Panc1 (cell line): ENCODE results near the gene ADAM33. TPM values are rescaled to one million over a fixed set of nuclear protein-coding genes. Genes with fewer than 3 reads are reported as not detected.

Experiments used
- ATAC-seq: fragments of 200-7000 bp; cut with Tn5 transposase; 2 replicates; pipeline ENCODE4 v1.9.1; 2020; ENCODE audit warnings: mild to moderate bottlenecking, moderate library complexity
- BruUV-seq: library from RNA; stranded (reverse); fragments of 400-500 nt; replicated peaks from 2 replicates; lab custom pipeline; 2021; lab: Mats Ljungman, UMichigan
- CTCF ChIA-PET: fragments of 300-600 bp; sonication (Branson Sonifier 250); formaldehyde crosslinking; loops from one replicate; lab custom pipeline; 2022; ENCODE audit warnings: antibody characterized with exemption; lab: Charles Lee
- POLR2A ChIA-PET: fragments of 300-600 bp; sonication (Branson Sonifier 250); formaldehyde crosslinking; loops from one replicate; lab custom pipeline; 2022; ENCODE audit warnings: antibody characterized with exemption; lab: Charles Lee
- DNase-seq: peaks from one replicate; pipeline ENCODE4 v3.0.0-alpha.2; 2010; ENCODE audit warnings: low read depth, low spot score
- H3K27ac ChIP-seq: 2 replicates; pipeline ENCODE4 v1.5.1; 2011; ENCODE audit warnings: mild to moderate bottlenecking, low read length, inconsistent platforms
- H3K27me3 ChIP-seq: fragments of 200-500 bp; sonication (Bioruptor generic); 2 replicates; pipeline ENCODE4 v1.6.0; 2014; ENCODE audit warnings: low read length, inconsistent platforms; ENCODE audit not compliant: control insufficient read depth, insufficient read depth
- H3K36me3 ChIP-seq: fragments of 200-500 bp; sonication (Bioruptor generic); 2 replicates; pipeline ENCODE4 v1.5.1; 2014; ENCODE audit warnings: inconsistent platforms, mild to moderate bottlenecking, low read length, moderate library complexity; ENCODE audit not compliant: control insufficient read depth, insufficient read depth
- H3K4me1 ChIP-seq: 2 replicates; pipeline ENCODE4 v1.5.1; 2011; ENCODE audit warnings: inconsistent platforms, mild to moderate bottlenecking, low read length, moderate library complexity; ENCODE audit not compliant: control insufficient read depth, insufficient read depth
- H3K4me3 ChIP-seq, 2 experiments: 2 replicates each; pipeline ENCODE4 v1.5.1; 2011 to 2012; ENCODE audit warnings: low read depth in 2 of 2, low read length in 2 of 2, mild to moderate bottlenecking in 2 of 2, inconsistent platforms in 1 of 2, moderate library complexity in 1 of 2
- H3K9me3 ChIP-seq: fragments of 200-500 bp; sonication (Bioruptor generic); 2 replicates; pipeline ENCODE4 v1.5.1; 2014; ENCODE audit warnings: low read depth, mild to moderate bottlenecking, inconsistent platforms, low read length, moderate library complexity; ENCODE audit not compliant: control insufficient read depth, insufficient read depth
- POLR2AphosphoS5 ChIP-seq: IDR thresholded peaks from 2 replicates; pipeline ENCODE4 v1.6.1; 2012; ENCODE audit warnings: mild to moderate bottlenecking, low read depth, low read length, moderate library complexity
- REST ChIP-seq, 2 experiments: IDR thresholded peaks; 2 replicates each; pipeline ENCODE4 v1.6.1; 2011 to 2012; ENCODE audit warnings: low read depth in 2 of 2, control low read depth in 1 of 2, low read length in 1 of 2, mild to moderate bottlenecking in 1 of 2, moderate library complexity in 1 of 2; ENCODE audit not compliant: insufficient read depth in 1 of 2
- SIN3A ChIP-seq: IDR thresholded peaks from 2 replicates; pipeline ENCODE4 v1.6.1; 2012; ENCODE audit warnings: low read depth, mild to moderate bottlenecking, low read length, moderate library complexity, borderline replicate concordance; ENCODE audit not compliant: insufficient read depth
- TCF7L2 ChIP-seq: IDR thresholded peaks from 2 replicates; pipeline ENCODE4 v1.6.1; 2011; ENCODE audit warnings: mild to moderate bottlenecking, low read depth, low read length, inconsistent platforms
- in situ Hi-C: cut with HindIII; loops from 2 replicates; pipeline ENCODE4 v1.10.0; 2016; ENCODE audit warnings: low sequenced_read_pairs, low pct_unique_long_range_greater_than_20kb
- intact Hi-C: fragments of 100-400 bp; cut with micrococcal nuclease; formaldehyde crosslinking; loops from one replicate; pipeline ENCODE4 v1.10.0; 2022; ENCODE audit not compliant: unreplicated experiment
- total RNA-seq: library from RNA; stranded (reverse); gene quantifications from one replicate; pipeline ENCODE4 v1.2.1, GENCODE V29; 2021; ENCODE audit not compliant: unreplicated experiment
- TF ChIP-seq, protein P1 (sequence below): fragments of 450-650 bp; IDR thresholded peaks from 2 replicates; pipeline ENCODE4 v1.5.1; 2017; ENCODE audit warnings: mild to moderate bottlenecking

The ADAM33 gene
- total RNA-seq, 1 experiment from 2014 or later: 0.62 TPM

DNA sequence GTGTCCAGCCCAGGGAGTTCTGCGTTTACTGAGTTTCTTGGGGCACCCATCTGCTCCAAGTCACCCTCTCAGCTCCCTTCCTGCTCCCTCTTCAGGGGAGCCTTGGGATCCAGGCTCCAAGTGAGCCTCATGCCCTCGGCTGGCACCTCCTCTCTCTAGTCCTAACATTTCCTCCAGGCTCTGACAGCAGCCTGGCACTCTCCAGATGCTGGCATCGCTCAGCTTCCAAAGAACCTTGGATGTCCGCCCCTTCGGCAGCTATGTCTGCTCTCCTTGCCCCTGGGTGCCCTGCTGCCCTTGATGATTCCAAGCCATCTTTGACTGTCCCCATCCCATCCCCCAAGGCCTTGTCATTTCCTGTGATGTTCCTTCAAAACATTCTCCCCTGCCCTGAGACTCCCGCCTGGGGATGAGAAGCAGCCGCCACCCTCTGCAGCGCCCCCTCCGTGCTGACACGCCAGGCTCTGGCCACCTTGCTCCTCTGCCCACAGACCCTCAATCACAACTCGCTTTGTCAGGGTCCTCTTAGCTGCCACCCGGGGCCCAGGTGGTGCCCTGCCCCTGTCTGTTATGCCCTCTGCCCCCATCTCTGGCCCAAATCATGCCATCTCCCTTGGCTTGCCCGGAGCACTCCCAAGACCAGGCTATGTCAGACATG is 12.0 kb downstream of the ADAM33 start:
- Histone ChIP-seq H3K27me3 (peaks cover 2% of the 10 kb centered on the region; the same call in 1 of the 2 replicates), H3K36me3 (no peaks in the 10 kb centered on the region), H3K4me3 (no peak overlapping the region), H3K27ac (no peak overlapping the region), H3K9me3 (no peaks in the 10 kb centered on the region), H3K4me1 (no peaks in the 10 kb centered on the region; the same call in 1 of the 2 replicates)
- no TSS peak for BruUV-seq
- ATAC-seq (no peak), DNase-seq (no peak)
- CTCF ChIA-PET: interaction anchor here (0.7 kb wide), 1 partner anchor 107 kb away, joined by 4 read pairs; no protein-coding TSS in a partner anchor
- intact Hi-C loops (loop anchor here (10.0 kb wide), 1 partner anchor 75 kb away; no protein-coding TSS in a partner anchor), in situ Hi-C loops (no loop called here)
- POLR2A ChIA-PET: no interaction called here
- no peak for TF ChIP-seq SIN3A
- no peak for TF ChIP-seq POLR2AphosphoS5
- no peak for TF ChIP-seq TCF7L2
- no peak for TF ChIP-seq REST (IDR thresholded peaks at IDR 0.05; ENCODE audit: insufficient read depth in 1 of 2, low read depth in 2 of 2, low read length in 1 of 2)
- TF ChIP-seq, protein P1, sequence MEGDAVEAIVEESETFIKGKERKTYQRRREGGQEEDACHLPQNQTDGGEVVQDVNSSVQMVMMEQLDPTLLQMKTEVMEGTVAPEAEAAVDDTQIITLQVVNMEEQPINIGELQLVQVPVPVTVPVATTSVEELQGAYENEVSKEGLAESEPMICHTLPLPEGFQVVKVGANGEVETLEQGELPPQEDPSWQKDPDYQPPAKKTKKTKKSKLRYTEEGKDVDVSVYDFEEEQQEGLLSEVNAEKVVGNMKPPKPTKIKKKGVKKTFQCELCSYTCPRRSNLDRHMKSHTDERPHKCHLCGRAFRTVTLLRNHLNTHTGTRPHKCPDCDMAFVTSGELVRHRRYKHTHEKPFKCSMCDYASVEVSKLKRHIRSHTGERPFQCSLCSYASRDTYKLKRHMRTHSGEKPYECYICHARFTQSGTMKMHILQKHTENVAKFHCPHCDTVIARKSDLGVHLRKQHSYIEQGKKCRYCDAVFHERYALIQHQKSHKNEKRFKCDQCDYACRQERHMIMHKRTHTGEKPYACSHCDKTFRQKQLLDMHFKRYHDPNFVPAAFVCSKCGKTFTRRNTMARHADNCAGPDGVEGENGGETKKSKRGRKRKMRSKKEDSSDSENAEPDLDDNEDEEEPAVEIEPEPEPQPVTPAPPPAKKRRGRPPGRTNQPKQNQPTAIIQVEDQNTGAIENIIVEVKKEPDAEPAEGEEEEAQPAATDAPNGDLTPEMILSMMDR: no peak

GRCh38 chr20:3667434-3668037 is 14.3 kb downstream of the ADAM33 start:
- Histone ChIP-seq H3K4me3 (no peak overlapping the region), H3K27ac (no peak overlapping the region), H3K36me3 (no peaks in the 10 kb centered on the region), H3K27me3 (no peaks in the 10 kb centered on the region; the same call in 1 of the 2 replicates), H3K9me3 (no peaks in the 10 kb centered on the region), H3K4me1 (no peaks in the 10 kb centered on the region; the same call in 1 of the 2 replicates)
- intact Hi-C loops: no loop called here
- no peak for TF ChIP-seq TCF7L2
- TF ChIP-seq, protein P1: no peak
- no peak for TF ChIP-seq SIN3A
- TF ChIP-seq REST (IDR thresholded peaks at IDR 0.05; ENCODE audit: insufficient read depth in 1 of 2, low read depth in 2 of 2, low read length in 1 of 2): no peak
- no peak for TF ChIP-seq POLR2AphosphoS5
- no TSS peak for BruUV-seq
- no peak for DNase-seq
- in situ Hi-C loops: no loop called here
- no peak for ATAC-seq
- ChIA-PET CTCF (no interaction called here), POLR2A (no interaction called here)
